Loucy (cell line): ENCODE measurements around the gene PDE6C.

Experiments used
- H2AFZ ChIP-seq: fragments of 200-600 bp; sonication (generic); 2 replicates; pipeline ENCODE4 v1.6.0; 2016; ENCODE audit warnings: antibody characterized with exemption, mild to moderate bottlenecking, low read length, moderate library complexity
- H3F3A ChIP-seq: fragments of 200-600 bp; 2 replicates; pipeline ENCODE4 v1.6.0; 2016; ENCODE audit warnings: antibody characterized with exemption, low read depth, mild to moderate bottlenecking
- H3K27me3 ChIP-seq: fragments of 200-600 bp; sonication (generic); 2 replicates; pipeline ENCODE4 v1.6.1; 2014; ENCODE audit warnings: low read length, mild to moderate bottlenecking; ENCODE audit not compliant: insufficient read depth, poor library complexity, severe bottlenecking
- H3K36me3 ChIP-seq: fragments of 200-600 bp; sonication (generic); 2 replicates; pipeline ENCODE4 v1.6.1; 2016; ENCODE audit warnings: low read length; ENCODE audit not compliant: insufficient read depth
- H3K4me1 ChIP-seq: fragments of 200-600 bp; sonication (generic); 2 replicates; pipeline ENCODE4 v1.5.1; 2014; ENCODE audit warnings: low read length, mild to moderate bottlenecking; ENCODE audit not compliant: insufficient read depth, poor library complexity, severe bottlenecking
- H3K4me2 ChIP-seq: fragments of 200-600 bp; sonication (generic); 2 replicates; pipeline ENCODE4 v1.6.0; 2014; ENCODE audit warnings: antibody characterized with exemption, low read length, low read depth, mild to moderate bottlenecking; ENCODE audit not compliant: poor library complexity, severe bottlenecking
- H3K4me3 ChIP-seq: fragments of 200-600 bp; sonication (generic); 2 replicates; pipeline ENCODE4 v1.5.1; 2014; ENCODE audit warnings: low read length, mild to moderate bottlenecking, mixed read lengths; ENCODE audit not compliant: poor library complexity, severe bottlenecking
- H3K79me2 ChIP-seq: fragments of 200-600 bp; sonication (generic); 2 replicates; pipeline ENCODE4 v1.6.1; 2014; ENCODE audit warnings: low read length; ENCODE audit not compliant: insufficient read depth
- H3K9ac ChIP-seq: fragments of 200-600 bp; sonication (generic); 2 replicates; pipeline ENCODE4 v1.6.0; 2014; ENCODE audit warnings: mild to moderate bottlenecking, low read depth, low read length, moderate library complexity; ENCODE audit not compliant: poor library complexity, severe bottlenecking
- H3K9me2 ChIP-seq: fragments of 200-600 bp; sonication (generic); replicated peaks from 2 replicates; pipeline ENCODE4 v1.6.1; 2016; ENCODE audit warnings: low read depth, low read length, mixed read lengths
- H3K9me3 ChIP-seq: fragments of 200-600 bp; sonication (generic); 2 replicates; pipeline ENCODE4 v1.6.1; 2014; ENCODE audit warnings: mild to moderate bottlenecking, antibody characterized with exemption, low read length, low read depth; ENCODE audit not compliant: insufficient read depth
- H4K20me1 ChIP-seq: fragments of 200-600 bp; sonication (generic); 2 replicates; pipeline ENCODE4 v1.6.0; 2014; ENCODE audit warnings: antibody characterized with exemption, low read length, mild to moderate bottlenecking; ENCODE audit not compliant: insufficient read depth, poor library complexity, severe bottlenecking
- EZH2phosphoT487 ChIP-seq: fragments of 200-600 bp; IDR thresholded peaks from 2 replicates; pipeline ENCODE4 v1.6.1; 2018; ENCODE audit warnings: antibody characterized with exemption, mild to moderate bottlenecking, moderate library complexity, borderline replicate concordance
- TF ChIP-seq, protein P1 (sequence below): fragments of 200-600 bp; sonication (generic); conservative IDR thresholded peaks from 2 replicates; pipeline ENCODE4 v1.5.1; 2014; ENCODE audit warnings: mild to moderate bottlenecking, antibody characterized with exemption, low read length

PDE6C gene

GRCh38 chr10:93628858-93629257, 16.5 kb downstream of the PDE6C start:
- Histone ChIP-seq H3K79me2 (no peaks in the 10 kb centered on the region), H2AFZ (no peak overlapping the region), H3K4me2 (no peak overlapping the region), H4K20me1 (no peaks in the 10 kb centered on the region), H3K4me1 (no peaks in the 10 kb centered on the region), H3K4me3 (no peak overlapping the region), H3K9me3 (no peaks in the 10 kb centered on the region), H3K9me2 (no peaks in the 10 kb centered on the region), H3K9ac (no peak overlapping the region), H3F3A (no peaks in the 10 kb centered on the region), H3K36me3 (no peaks in the 10 kb centered on the region), H3K27me3 (no peaks in the 10 kb centered on the region)
- TF ChIP-seq, protein P1, sequence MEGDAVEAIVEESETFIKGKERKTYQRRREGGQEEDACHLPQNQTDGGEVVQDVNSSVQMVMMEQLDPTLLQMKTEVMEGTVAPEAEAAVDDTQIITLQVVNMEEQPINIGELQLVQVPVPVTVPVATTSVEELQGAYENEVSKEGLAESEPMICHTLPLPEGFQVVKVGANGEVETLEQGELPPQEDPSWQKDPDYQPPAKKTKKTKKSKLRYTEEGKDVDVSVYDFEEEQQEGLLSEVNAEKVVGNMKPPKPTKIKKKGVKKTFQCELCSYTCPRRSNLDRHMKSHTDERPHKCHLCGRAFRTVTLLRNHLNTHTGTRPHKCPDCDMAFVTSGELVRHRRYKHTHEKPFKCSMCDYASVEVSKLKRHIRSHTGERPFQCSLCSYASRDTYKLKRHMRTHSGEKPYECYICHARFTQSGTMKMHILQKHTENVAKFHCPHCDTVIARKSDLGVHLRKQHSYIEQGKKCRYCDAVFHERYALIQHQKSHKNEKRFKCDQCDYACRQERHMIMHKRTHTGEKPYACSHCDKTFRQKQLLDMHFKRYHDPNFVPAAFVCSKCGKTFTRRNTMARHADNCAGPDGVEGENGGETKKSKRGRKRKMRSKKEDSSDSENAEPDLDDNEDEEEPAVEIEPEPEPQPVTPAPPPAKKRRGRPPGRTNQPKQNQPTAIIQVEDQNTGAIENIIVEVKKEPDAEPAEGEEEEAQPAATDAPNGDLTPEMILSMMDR, result no peak
- TF ChIP-seq EZH2phosphoT487, result no peak

GRCh38 chr10:93629647-93630305, 17.4 kb downstream of the PDE6C start:
- H3K4me3 ChIP-seq, result no peak overlapping the region
- no peak overlapping the region for H3K4me2 ChIP-seq
- H3K9me2 ChIP-seq, result no peaks in the 10 kb centered on the region
- H3K9me3 ChIP-seq, result no peaks in the 10 kb centered on the region
- no peaks in the 10 kb centered on the region for H3K27me3 ChIP-seq
- H3K79me2 ChIP-seq, result no peaks in the 10 kb centered on the region
- no peak overlapping the region for H3K9ac ChIP-seq
- H3K36me3 ChIP-seq, result no peaks in the 10 kb centered on the region
- no peaks in the 10 kb centered on the region for H4K20me1 ChIP-seq
- H3K4me1 ChIP-seq, result no peaks in the 10 kb centered on the region
- no peaks in the 10 kb centered on the region for H3F3A ChIP-seq
- H2AFZ ChIP-seq, result no peak overlapping the region
- TF ChIP-seq EZH2phosphoT487, result no peak
- TF ChIP-seq, protein P1, result no peak

DNA sequence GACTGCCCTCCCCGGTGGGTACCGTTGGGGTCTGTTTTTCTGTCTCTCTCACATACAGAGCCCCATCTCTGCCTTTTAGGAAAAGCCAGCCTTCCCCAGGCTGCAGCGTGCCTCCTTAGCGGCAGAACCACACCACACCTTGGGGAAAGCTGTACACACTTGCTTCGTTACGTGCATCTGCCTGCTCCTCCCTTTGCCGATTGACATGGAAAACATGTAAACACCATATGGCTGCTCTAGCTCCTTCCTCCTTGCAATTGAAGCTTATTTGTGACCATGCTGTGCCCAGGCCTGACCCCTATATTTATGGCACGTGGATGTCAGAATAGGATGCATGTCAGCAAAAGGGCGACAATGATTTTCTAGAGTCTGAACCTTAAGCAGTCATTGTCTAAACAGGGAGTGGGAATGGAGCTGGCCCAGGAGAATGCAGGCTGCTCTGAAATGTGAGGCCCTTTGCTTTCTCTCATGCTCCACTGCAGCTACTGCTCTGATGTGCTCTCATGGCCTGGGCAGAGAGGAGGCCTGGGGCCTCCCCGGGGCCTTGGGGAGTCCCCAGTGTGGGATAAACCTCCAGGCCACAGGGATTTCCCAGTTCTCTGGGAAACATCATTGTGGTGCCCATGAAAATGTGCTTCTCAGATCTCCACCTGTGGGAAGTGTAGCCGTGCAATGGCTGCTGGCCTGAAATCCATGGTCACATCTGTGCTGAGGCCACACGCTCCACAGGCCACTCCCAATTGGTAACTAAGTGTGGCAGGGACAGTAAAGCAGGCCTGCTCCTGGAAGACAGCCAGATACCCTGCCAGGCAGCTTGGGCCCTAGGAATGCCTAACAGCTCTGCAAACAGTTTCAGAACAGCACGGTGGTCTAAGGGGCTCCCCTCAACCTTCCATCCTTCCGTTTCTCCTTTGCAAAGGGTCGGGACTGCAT, 18.6 kb downstream of the PDE6C start:
- Histone ChIP-seq H3K4me2 (no peak overlapping the region), H4K20me1 (no peaks in the 10 kb centered on the region), H3K9ac (no peak overlapping the region), H3F3A (no peaks in the 10 kb centered on the region), H3K4me3 (no peak overlapping the region), H2AFZ (no peak overlapping the region), H3K36me3 (no peaks in the 10 kb centered on the region), H3K9me3 (no peaks in the 10 kb centered on the region), H3K27me3 (no peaks in the 10 kb centered on the region), H3K9me2 (no peaks in the 10 kb centered on the region), H3K4me1 (no peaks in the 10 kb centered on the region), H3K79me2 (no peaks in the 10 kb centered on the region)
- TF ChIP-seq, protein P1, result no peak
- no peak for TF ChIP-seq EZH2phosphoT487
